ENCODE data around the gene CPLX1.

- no peak for TF ChIP-seq CEBPB (IDR thresholded peaks at IDR 0.05)
- no peak for TF ChIP-seq NFIC (IDR thresholded peaks at IDR 0.05)
- no peak for TF ChIP-seq CREB1 (IDR thresholded peaks at IDR 0.05; ENCODE audit: low read depth)
- TF ChIP-seq RAD21 (IDR thresholded peaks at IDR 0.05; ENCODE audit: low read depth), result no peak
- TF ChIP-seq EGR1 (IDR thresholded peaks at IDR 0.05), result no peak
- no peak for TF ChIP-seq TEAD4 (IDR thresholded peaks at IDR 0.05)
- no peak for TF ChIP-seq REST (IDR thresholded peaks at IDR 0.05; ENCODE audit: low read depth)
- no peak for TF ChIP-seq TAF1 (IDR thresholded peaks at IDR 0.05; ENCODE audit: low read depth)
- TF ChIP-seq YY1 (IDR thresholded peaks at IDR 0.05; ENCODE audit: low read depth), result no peak
- no peak for TF ChIP-seq EP300 (IDR thresholded peaks at IDR 0.05; ENCODE audit: borderline replicate concordance)
- no peak for TF ChIP-seq FOXM1 (IDR thresholded peaks at IDR 0.05; ENCODE audit: borderline replicate concordance, low read depth)
These were observed 11.5 kb downstream of the CPLX1 start for GRCh38 chr4:814312-814850.

All from Ishikawa (cell line).